ENCODE measurements around the gene CCDC33.

Gene CCDC33

GRCh38 chr15:74281147-74282133 lies 45.3 kb downstream of the CCDC33 start:
- DNase-seq (ENCODE audit: low spot score) (no peak), FAIRE-seq (no peak)

GRCh38 chr15:74283368-74283767 lies 47.2 kb downstream of the CCDC33 start:
- DNase-seq (ENCODE audit: low spot score), result no peak
- no peak for FAIRE-seq

DNA sequence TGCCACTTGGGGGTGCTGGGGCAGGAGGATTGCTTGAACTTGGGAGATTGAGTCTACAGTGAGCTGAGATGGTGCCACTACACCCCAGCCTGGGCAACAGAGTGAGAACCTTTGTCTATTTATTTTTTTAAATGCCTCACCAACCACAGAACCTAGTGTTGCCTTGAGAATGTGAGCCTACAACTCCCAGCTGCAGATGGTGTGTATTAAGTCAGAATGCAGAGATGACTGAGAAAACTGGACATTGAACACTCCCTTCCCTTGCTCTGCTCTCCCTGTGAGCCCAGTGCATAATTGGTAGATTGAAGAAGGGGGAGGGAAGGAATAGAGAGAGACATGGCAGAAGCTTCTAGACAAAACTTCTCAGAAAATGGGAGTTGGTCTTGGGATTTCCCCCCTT lies 53.5 kb downstream of the CCDC33 start:
- DNase-seq (ENCODE audit: low spot score) (no peak), FAIRE-seq (no peak)

GRCh38 chr15:74290645-74291044 lies 54.5 kb downstream of the CCDC33 start:
- FAIRE-seq (no peak), DNase-seq (ENCODE audit: low spot score) (no peak)

DNA sequence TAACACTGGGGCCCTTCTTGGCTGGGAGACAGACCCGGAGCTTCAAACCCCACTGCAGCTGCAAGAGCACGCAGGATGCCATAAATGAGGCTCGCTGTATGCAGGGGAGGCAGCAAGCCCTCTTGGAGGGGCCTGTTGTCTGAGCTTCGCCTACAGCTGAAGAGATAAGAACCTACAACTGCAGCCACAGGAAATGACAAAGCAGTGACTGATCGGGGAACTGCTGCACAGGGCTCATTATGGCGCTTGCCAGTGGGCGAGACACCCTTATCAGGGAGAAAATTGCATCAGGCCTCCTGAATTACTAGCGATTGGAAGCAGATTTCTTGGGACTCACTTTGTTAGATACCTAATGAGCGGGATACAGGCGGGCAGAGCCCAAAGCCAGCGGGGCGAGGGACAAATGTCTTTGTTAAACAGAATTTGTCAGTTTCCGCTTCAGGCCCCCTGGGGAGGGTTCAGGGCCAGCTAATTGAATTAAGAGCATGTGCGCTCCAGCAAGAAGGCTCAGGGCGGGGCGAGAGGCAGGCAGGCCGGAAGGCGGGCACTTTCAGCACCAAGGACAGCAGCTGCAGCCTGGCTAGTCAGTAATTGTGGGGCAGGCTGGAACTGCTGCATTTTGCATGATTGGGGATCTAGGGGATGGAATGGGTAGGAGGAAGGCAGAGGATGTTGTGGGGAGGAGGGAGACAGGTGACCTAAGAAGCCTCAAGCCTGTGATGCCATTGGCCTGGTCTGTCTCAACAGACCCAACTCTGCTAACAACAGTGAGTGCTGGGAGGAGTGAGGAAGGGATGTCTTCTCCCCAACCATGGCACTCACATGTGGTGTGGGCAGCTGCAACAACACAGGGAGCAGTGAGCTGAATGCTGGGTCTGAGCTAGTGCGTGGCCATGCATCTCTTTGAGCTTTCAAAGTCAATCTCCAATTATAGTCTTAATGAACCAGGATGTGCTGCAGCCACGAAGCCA lies 55.3 kb downstream of the CCDC33 start:
- peak; percentile 40 for FAIRE-seq
- DNase-seq (ENCODE audit: low spot score), result peak; percentile 80

DNA sequence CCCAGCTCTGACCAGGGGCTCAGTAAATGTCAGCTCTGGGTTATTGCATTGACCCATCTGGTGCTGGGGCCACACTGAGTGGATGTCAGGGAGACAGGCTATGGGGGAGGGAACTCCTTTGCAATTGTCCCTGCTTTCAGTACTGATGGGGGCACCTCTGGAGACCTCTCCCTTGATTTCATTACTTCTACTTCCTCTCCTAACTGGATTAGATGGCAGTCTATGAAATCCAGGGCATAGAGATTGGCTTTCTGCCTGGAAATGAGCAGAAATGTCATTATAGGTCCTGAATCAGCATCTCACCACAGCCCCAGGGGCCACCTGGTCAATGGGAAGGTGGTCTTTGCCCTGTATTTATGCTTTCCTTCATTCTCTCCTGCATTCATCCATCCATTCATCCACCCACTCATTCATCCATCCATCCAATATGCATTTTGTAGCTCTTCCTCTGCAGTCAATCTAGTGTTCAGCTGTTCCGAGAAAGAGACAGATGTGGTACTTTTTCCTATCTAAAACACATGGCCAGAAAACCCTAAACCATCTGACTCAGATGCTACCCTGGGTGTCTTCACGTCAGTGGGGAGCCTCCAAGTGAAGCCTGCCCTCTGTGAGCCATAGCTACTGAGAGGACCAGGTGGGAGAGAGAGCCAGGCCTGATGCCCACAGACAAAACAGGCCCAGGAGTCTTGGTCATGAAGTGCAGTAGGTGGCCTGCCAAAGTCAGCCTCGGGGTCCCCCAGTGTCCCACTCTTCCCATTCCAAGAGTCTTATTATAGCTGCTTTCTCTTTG lies 57.1 kb downstream of the CCDC33 start:
- no peak for FAIRE-seq

DNA sequence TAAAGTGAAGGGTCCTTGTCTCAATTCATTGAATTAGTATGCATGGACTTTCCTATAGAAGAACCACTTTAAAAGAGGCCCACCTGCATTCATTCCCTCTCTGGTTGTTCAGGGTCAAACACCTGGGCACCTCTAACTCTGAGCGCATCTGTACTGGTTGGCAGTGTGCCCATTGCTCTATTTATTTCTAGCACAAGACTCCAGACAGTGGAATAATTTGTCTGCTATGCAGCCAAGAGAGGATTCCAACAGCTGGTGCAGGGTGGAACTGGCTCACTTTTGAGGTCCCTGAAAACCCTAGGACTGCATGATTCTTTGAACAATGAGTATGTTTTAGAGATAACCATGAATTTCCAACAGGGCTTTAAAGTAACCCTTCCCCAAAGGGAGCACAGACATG lies 57.9 kb downstream of the CCDC33 start:
- FAIRE-seq (no peak), DNase-seq (ENCODE audit: low spot score) (no peak)

More for the DNA sequence above, 57.1 kb downstream of the CCDC33 start:
- no peak for DNase-seq (ENCODE audit: low spot score)

DNA sequence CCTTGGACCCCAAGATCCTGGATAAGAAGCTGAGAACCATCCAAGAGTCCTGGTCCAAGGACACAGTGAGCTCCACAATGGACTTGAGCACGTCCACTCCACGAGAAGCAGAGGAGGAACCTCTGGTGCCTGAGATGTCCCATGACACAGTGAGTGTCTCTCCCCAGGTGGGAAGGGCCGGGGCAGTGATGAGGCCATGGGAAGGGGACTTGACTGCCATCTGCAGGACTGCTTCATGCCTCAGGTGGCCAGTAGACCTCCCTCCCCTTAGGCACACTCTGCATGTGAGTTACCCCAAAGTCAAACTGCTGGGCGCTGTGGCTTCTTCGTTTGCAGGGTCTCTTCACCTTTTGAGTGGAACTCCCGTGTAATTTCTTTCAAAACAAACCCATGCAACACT lies 59.7 kb downstream of the CCDC33 start:
- DNase-seq (ENCODE audit: low spot score) (no peak), FAIRE-seq (no peak)

DNA sequence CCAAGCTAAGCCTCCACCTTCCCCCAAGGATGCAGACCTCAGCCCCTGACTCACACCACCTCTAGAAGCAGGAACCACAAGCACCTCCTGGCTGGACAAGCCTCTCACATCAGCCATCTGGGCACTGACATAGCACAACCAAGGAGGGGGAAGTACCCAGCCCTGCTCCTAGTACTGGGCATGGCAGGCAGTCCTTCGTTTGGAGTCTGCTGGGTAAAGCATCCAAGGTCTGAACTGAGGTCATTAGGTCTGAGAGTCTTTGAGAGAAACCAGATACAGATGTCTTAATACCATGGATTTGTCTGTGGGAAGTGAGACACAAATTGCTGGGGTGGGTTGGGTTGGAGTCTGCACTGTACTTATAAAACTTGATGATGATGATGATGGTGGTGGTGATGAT lies 61.8 kb downstream of the CCDC33 start:
- DNase-seq (ENCODE audit: low spot score), result no peak
- FAIRE-seq, result no peak

DNA sequence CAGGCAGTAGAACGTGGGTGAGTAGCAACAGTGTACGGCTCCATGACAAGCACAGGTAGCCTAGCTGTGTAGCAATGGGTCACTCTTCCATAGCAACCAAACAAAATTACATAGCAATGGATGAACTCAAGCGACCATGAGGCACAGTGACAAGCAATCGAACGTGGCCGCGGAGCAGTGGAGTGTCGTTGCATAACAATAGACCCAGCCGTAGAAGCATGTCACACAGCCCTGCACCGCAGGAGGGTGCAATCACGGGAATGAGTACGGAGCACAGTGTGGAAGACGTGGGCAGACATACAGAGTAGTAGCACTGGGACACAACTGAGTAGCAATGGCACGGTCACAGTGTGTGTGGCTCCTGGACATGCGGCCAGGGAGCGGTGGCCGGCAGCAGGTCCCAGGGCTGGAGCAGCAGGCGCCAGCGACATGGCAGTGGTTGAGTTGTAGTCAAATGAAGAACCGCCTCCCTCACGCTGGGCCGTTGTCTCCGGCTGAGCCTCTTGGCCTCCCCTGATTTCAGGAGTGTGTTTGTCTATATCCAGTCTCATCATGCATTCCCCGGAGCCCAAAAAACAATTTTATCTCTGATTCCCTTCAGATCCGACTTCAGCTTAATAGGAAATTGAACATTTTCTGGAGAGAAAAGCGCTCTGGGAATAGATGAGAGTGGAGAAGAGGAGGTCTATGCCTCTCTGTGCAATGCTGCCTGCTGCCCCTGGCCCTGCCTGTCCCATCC lies 64.1 kb downstream of the CCDC33 start:
- DNase-seq (ENCODE audit: low spot score) (no peak), FAIRE-seq (no peak)

DNA sequence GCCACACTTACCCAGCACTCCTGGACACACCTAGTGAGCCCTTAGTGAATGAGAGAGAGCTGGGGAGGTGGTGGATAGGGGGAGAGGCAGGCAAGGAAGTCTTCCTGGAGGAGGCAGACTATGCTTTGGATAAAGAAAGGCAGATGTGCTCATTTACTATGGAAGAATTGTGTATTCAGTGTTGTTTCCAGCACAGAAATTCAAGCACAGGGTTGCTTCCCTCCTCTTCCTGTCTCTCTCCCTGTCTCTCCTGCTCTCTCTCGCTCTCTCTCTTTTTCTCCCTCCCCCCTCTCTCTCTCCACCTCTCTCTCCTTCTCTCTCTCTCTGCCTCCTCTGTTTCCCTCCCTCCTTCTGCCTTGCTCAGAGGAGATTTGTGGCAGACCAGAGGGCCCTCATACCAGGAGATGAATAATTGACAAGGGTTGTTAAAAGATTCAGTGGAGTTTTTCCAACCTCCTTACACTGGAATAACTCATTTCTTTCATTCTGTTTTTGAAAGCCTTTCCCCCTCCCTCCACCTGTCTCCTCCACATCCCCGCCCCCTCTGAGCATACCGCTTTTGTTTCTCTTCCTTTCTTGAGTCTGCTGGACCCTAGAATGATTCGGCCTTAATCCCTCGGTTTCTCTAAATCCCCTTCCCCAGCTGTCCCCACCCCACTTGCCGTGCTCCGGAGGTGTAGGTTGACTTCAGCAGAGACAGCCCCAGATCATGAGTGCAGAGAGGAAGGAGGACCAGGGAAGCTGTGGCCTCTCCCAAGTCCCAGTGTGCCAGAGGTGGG lies 65.6 kb downstream of the CCDC33 start:
- DNase-seq (ENCODE audit: low spot score) (no peak), FAIRE-seq (no peak)

- FAIRE-seq (no peak), DNase-seq (ENCODE audit: low spot score) (peak; percentile 58)
These were observed 66.8 kb downstream of the CCDC33 start for GRCh38 chr15:74302821-74303359.

- DNase-seq (ENCODE audit: low spot score) (no peak), FAIRE-seq (no peak)
These were observed 67.7 kb downstream of the CCDC33 start for GRCh38 chr15:74303741-74304309.

DNA sequence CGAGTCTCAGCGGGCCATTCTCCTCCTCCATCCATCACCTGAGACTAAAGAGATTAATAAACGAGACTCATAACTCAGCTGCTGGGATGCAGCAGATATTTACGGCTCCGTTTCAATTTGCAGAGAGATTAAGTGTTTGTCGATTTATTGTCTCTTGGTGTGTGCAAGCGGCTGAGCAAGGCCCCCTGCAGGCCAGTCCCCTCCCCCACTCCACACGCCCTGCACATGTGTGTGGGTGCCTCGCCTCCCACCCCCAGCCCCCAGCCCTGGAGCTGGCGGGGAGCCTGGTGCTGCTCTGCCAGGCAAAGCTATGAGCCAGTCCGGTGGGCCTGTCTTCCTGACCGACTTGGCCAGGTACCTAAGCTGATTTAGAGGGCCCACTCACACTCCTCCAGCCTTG lies 68.3 kb downstream of the CCDC33 start:
- DNase-seq (ENCODE audit: low spot score), result no peak
- FAIRE-seq, result no peak

DNA sequence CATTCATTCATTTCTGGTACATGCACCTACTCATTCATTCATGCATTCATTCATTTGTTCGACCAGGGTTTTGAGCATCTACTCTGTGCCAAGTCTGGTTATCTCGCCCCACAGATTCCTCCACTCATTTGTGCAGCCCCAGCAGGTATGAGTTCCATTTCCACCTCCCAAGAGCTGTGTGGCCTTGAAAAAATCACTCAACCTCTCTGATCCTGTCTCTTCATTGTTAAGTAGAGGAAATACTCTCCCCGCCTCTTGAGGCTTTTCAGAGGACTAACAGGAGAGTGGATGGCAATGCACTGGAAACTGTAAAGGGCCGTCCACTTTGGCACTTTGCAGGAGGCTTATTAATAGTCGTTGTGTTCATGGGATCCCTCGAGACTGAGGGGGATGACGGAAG lies 69.6 kb downstream of the CCDC33 start:
- DNase-seq (ENCODE audit: low spot score) (no peak), FAIRE-seq (no peak)

DNA sequence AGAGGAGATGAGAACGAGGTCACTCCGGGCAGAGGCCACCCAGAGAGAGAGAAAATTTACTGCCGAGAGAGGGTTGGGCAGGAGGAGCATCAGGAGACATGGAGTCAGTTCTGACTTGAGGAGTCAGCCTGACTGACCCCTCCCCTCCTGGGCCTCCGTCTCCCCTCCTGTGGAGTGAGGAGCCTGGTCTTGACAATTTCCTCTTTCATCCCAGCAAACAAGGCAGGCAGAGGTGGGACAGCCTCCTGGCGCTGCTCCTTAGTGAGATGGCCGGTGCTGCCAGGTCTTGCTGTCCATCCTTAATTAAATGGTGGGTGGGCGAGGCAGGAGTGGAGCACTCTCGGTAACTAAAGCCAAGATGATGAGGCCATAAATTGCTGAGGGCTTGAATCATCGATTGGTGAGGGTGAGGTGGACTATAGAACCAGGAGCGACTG lies 70.7 kb downstream of the CCDC33 start:
- FAIRE-seq, result no peak

DNA sequence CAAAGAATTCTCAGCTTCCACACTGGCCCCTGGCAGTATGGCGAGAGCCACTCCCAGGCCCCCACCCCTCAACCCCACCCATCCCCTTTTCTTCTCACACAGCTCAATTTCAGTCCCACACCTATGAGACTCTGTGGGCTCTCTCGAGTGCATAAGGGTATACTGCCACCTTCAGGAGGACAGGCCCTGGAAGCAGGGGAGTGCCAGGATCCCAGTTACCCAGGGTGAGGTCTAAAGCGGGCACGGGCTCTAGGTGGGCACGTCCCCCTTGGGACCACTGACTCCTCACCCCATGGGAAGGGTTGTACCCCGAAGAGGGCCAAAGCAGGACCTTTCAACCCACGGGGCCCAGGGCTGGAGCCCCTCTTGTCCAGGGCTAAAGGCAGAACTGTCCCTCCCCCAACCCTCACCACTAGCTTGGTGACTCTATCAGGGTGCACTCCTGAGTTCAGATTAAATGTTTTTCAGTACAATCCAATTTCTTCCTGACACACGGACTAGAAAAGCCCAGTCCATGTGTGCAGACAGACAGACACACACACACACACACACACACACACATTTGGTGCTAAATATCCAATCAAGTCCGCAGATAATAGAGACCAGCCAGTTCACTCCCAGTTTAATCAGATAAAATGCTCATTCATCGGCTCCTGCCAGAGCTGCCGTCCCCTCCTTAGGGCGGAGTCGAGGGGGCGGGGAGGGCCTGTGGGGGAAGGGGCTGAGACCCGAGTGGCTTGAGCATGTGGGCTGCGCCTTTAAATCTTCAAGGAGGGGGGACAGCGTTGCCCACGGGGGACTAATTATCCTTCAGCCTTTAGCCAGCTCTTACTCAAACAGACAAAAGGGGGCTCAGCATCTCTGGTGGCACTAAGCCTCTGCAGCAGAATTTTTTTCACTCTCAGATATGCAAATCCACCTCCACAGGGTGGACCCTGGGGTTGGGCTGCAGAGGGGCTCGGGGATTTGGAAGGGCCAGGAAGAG lies 72.0 kb downstream of the CCDC33 start:
- DNase-seq (ENCODE audit: low spot score) (peak; percentile 73), FAIRE-seq (no peak)

More for the DNA sequence above, 70.7 kb downstream of the CCDC33 start:
- no peak for DNase-seq (ENCODE audit: low spot score)
